Measurements from ENCODE around the gene EEIG1.

EEIG1 gene

GRCh38 chr9:127974001-127974768 lies 6.6 kb downstream of the EEIG1 start:
- no peak for DNase-seq

GRCh38 chr9:127973169-127974000 lies 7.4 kb downstream of the EEIG1 start:
- DNase-seq, result no peak

- DNase-seq, result no peak
Measured at GRCh38 chr9:127972236-127972871, 8.4 kb downstream of the EEIG1 start.

GRCh38 chr9:127971357-127972235 lies 9.2 kb downstream of the EEIG1 start:
- peak; percentile 67 to 76 (median 72) for DNase-seq

- DNase-seq, result no peak
Measured at GRCh38 chr9:127970401-127971313, 10.1 kb downstream of the EEIG1 start.

GRCh38 chr9:127968700-127969383 lies 11.9 kb downstream of the EEIG1 start:
- DNase-seq, result peak; percentile 62 to 63 (median 63)

GRCh38 chr9:127968042-127968441 lies 12.7 kb downstream of the EEIG1 start:
- DNase-seq, result peak; percentile 53 to 68 (median 57)

GRCh38 chr9:127967151-127967809 lies 13.5 kb downstream of the EEIG1 start:
- peak; percentile 26 to 49 (median 38) for DNase-seq

- DNase-seq, result no peak
Measured at GRCh38 chr9:127966416-127967150, 14.2 kb downstream of the EEIG1 start.

- no peak for DNase-seq
Measured at GRCh38 chr9:127965953-127966352, 14.8 kb downstream of the EEIG1 start.

GRCh38 chr9:127963359-127964064 lies 17.3 kb downstream of the EEIG1 start:
- no peak for DNase-seq

GRCh38 chr9:127963041-127963358 lies 17.8 kb downstream of the EEIG1 start:
- DNase-seq, result no peak

GRCh38 chr9:127962278-127962677 lies 18.5 kb downstream of the EEIG1 start:
- DNase-seq, result no peak

- peak; percentile 64 to 78 (median 67) for DNase-seq
Measured at GRCh38 chr9:127961613-127962155, 19.1 kb downstream of the EEIG1 start.

GRCh38 chr9:127961155-127961490 lies 19.7 kb downstream of the EEIG1 start:
- DNase-seq, result no peak

GRCh38 chr9:127960410-127961154 lies 20.2 kb downstream of the EEIG1 start:
- DNase-seq, result no peak

- no peak for DNase-seq
Measured at GRCh38 chr9:127959841-127960409, 20.9 kb downstream of the EEIG1 start.

GRCh38 chr9:127959398-127959797 lies 21.4 kb downstream of the EEIG1 start:
- DNase-seq, result no peak
